ENCODE results near the gene NFIB. TPM values are rescaled to one million over a fixed set of nuclear protein-coding genes. Genes with fewer than 3 reads are reported as not detected.

Gene NFIB
- total RNA-seq, 1 experiment from 2014 or later, result 14.3 TPM

DNA sequence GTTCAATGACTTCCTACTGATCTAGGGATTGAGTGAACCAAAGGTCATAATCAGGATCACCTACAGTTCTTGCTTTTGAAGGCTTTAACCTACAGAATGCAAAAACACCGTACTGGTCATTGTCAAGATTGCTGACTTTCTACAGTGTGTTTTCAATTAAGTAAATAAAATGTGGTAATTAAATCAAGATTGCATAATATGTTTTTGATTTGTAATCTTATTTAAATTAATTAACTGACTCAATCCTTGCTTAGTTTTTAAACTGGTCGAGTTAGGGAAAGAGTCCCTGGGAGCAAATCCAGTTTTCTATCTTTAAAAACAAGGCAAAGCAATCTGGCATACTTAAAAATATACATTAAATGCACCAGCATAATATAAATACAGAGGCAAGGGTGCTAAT, 125.9 kb downstream of the NFIB start:
- H3K36me3 Mint-ChIP-seq (ENCODE audit: insufficient read depth in 1 of 3, low read depth in 3 of 3), result no peaks in the 10 kb centered on the region; a peak in 1 of 7 replicates
- H3K4me2 ChIP-seq (ENCODE audit: insufficient read depth, insufficient read length, low read length), result no peak overlapping the region
- no peak overlapping the region for H3K4ac ChIP-seq (ENCODE audit: low read depth, low read length)
- no peak overlapping the region for H2BK120ac ChIP-seq (ENCODE audit: low read depth, low read length, poor library complexity, severe bottlenecking)
- H3K14ac ChIP-seq (ENCODE audit: insufficient read depth, low read length), result no peak overlapping the region
- H4K20me1 ChIP-seq (ENCODE audit: control insufficient read depth, insufficient read depth, insufficient read length), result no peaks in the 10 kb centered on the region
- no peak overlapping the region for H4K8ac ChIP-seq (replicated peaks; ENCODE audit: insufficient read length, low read depth, low read length)
- H3K27me3 Mint-ChIP-seq (ENCODE audit: low read depth), result no peaks in the 10 kb centered on the region
- no peak overlapping the region for H3K23ac ChIP-seq (ENCODE audit: insufficient read length, low read depth, low read length)
- no peaks in the 10 kb centered on the region for H3K23me2 ChIP-seq (ENCODE audit: insufficient read length, low read depth, low read length, poor library complexity, severe bottlenecking)
- no peak overlapping the region for H3K27ac ChIP-seq (ENCODE audit: insufficient read length, low read depth, low read length)
- no peaks in the 10 kb centered on the region for H3K79me2 ChIP-seq (ENCODE audit: insufficient read depth, low read length)
- H2BK15ac ChIP-seq (ENCODE audit: low read depth, low read length), result no peak overlapping the region
- no peak overlapping the region for H2AK5ac ChIP-seq (ENCODE audit: insufficient read length, low read length)
- no peak overlapping the region for H2AFZ ChIP-seq (ENCODE audit: low read length)
- no peaks in the 10 kb centered on the region for H3K9me3 ChIP-seq (ENCODE audit: control insufficient read depth, low read depth, low read length)
- no peak overlapping the region for H4K91ac ChIP-seq (ENCODE audit: insufficient read length, low read depth, low read length)
- H3K9ac ChIP-seq (ENCODE audit: extremely low read depth, insufficient read length, low read length), result no peak overlapping the region
- H3K56ac ChIP-seq (ENCODE audit: insufficient read length, low read depth, low read length), result no peak overlapping the region
- no peaks in the 10 kb centered on the region for H3K27me3 ChIP-seq (ENCODE audit: insufficient read depth, low read length)
- no peaks in the 10 kb centered on the region for H3K4me1 ChIP-seq (ENCODE audit: insufficient read depth, low read length)
- DNase-seq, result no peak
- no peak overlapping the region for H3T11ph ChIP-seq (ENCODE audit: low read length)
- no peak overlapping the region for H2BK12ac ChIP-seq (ENCODE audit: insufficient read length, low read depth, low read length)
- TF ChIP-seq CTCF (conservative IDR thresholded peaks at IDR 0.05), result no peak
- no peaks in the 10 kb centered on the region for H3K9me3 Mint-ChIP-seq
- no peak overlapping the region for H3K18ac ChIP-seq (ENCODE audit: insufficient read length, low read depth, low read length)
- no peak overlapping the region for H2BK5ac ChIP-seq (ENCODE audit: insufficient read length, low read length)
- no peaks in the 10 kb centered on the region for H3K79me1 ChIP-seq (ENCODE audit: insufficient read depth, low read depth, low read length, poor library complexity, severe bottlenecking)
- H3K4me3 Mint-ChIP-seq, result no peak overlapping the region
- WGBS (ENCODE audit: extremely low coverage, insufficient read length, low lambda C conversion rate), result no CpG with 5 or more reads among the region's 2 CpGs
- H3K4me1 Mint-ChIP-seq, result peaks cover 21 to 23% of the 10 kb centered on the region in 2 experiments
- no peak overlapping the region for H2BK20ac ChIP-seq (ENCODE audit: low read depth, low read length, poor library complexity, severe bottlenecking)
- H3K27ac Mint-ChIP-seq, result peak overlapping the region in 1 of 3 experiments; percentile 61; a peak in 1 of 7 replicates
- H4K5ac ChIP-seq (ENCODE audit: insufficient read length, low read depth, low read length), result no peak overlapping the region

Data from H9 (cell line).